AG09309 (cell line): ENCODE data around the gene CCDC57.

Experiments
- DNase-seq: peaks from one replicate; pipeline ENCODE4 v3.0.0-alpha.2; 2010; ENCODE audit warnings: low read depth
- H3K4me3 ChIP-seq: 2 replicates; pipeline ENCODE4 v1.5.1; 2011; ENCODE audit warnings: mild to moderate bottlenecking, low read depth, low read length, moderate library complexity; ENCODE audit not compliant: control insufficient read depth
- CTCF ChIP-seq: IDR thresholded peaks from 2 replicates; pipeline ENCODE4 v1.5.1; 2011; ENCODE audit warnings: mild to moderate bottlenecking, low read depth, low read length, inconsistent platforms; ENCODE audit not compliant: insufficient read depth, control insufficient read depth; ENCODE audit errors: missing control alignments

The CCDC57 gene

GRCh38 chr17:82226809-82227628 is 14.4 kb upstream of the CCDC57 start:
- no peak overlapping the region for H3K4me3 ChIP-seq
- no peak for TF ChIP-seq CTCF
- DNase-seq: no peak

- no peak for DNase-seq
- TF ChIP-seq CTCF: no peak
Observed at GRCh38 chr17:82226146-82226808, 13.6 kb upstream of the CCDC57 start.

GRCh38 chr17:82225368-82226029 is 12.9 kb upstream of the CCDC57 start:
- DNase-seq: no peak
- TF ChIP-seq CTCF: no peak
- H3K4me3 ChIP-seq: no peak overlapping the region

More at GRCh38 chr17:82226146-82226808, 13.6 kb upstream of the CCDC57 start:
- no peak overlapping the region for H3K4me3 ChIP-seq

GRCh38 chr17:82224666-82225065 is 12.0 kb upstream of the CCDC57 start:
- no peak for DNase-seq
- H3K4me3 ChIP-seq: no peak overlapping the region
- no peak for TF ChIP-seq CTCF

GRCh38 chr17:82223517-82223916 is 10.9 kb upstream of the CCDC57 start:
- TF ChIP-seq CTCF: no peak
- DNase-seq: no peak

GRCh38 chr17:82222816-82223215 is 10.2 kb upstream of the CCDC57 start:
- no peak for TF ChIP-seq CTCF
- DNase-seq: no peak
- no peak overlapping the region for H3K4me3 ChIP-seq

More at GRCh38 chr17:82223517-82223916, 10.9 kb upstream of the CCDC57 start:
- no peak overlapping the region for H3K4me3 ChIP-seq
